ENCODE results near the gene KRTAP10-6.
"Not testable (repeated sequence)": the region's sequence is repeated elsewhere in the genome, so short reads cannot be mapped to it uniquely, and the experiment has no call there.

KRTAP10-6 gene

GRCh38 chr21:44578371-44579055, 13.8 kb downstream of the KRTAP10-6 start:
- DNase-seq (ENCODE audit: low read depth in 2 of 2): no peak

- DNase-seq (ENCODE audit: low read depth in 2 of 2): no peak
Observed at GRCh38 chr21:44576025-44576420, 16.3 kb downstream of the KRTAP10-6 start.

DNA sequence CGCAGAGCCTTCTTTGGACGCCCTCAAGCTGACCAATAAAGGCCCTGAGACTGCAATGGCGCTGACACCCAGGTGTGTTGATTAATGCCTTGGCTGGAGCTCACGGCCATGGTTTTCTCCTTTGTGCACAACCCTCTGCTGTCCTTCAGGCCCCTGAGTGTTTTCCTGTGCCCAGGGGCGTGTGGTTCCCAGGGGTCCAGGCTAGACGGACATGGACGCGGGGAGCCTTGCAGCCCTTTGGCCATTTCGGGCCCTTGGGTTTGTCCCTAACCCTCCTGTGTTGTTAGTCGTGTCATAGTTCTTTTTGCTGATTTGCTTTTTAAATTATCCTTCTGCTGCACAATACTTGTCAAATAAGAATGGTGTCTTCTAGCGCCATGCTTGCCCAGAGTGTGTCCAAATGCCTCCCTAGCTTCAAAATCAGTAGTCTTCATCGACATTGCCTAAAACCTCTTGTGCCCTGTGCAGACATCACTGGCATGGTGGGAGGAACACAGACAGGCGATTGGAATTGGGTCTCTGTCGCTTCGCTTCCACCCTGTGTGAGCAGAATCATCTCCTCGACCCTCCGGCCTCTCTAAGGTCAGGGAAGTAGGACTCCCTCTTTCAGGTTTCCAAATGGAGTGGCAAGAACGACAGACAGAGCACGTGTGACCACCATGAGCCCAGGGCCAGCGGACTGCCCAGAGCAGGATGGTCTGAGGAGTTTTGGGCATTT, 16.8 kb downstream of the KRTAP10-6 start:
- DNase-seq (ENCODE audit: low read depth in 2 of 2): no peak

DNA sequence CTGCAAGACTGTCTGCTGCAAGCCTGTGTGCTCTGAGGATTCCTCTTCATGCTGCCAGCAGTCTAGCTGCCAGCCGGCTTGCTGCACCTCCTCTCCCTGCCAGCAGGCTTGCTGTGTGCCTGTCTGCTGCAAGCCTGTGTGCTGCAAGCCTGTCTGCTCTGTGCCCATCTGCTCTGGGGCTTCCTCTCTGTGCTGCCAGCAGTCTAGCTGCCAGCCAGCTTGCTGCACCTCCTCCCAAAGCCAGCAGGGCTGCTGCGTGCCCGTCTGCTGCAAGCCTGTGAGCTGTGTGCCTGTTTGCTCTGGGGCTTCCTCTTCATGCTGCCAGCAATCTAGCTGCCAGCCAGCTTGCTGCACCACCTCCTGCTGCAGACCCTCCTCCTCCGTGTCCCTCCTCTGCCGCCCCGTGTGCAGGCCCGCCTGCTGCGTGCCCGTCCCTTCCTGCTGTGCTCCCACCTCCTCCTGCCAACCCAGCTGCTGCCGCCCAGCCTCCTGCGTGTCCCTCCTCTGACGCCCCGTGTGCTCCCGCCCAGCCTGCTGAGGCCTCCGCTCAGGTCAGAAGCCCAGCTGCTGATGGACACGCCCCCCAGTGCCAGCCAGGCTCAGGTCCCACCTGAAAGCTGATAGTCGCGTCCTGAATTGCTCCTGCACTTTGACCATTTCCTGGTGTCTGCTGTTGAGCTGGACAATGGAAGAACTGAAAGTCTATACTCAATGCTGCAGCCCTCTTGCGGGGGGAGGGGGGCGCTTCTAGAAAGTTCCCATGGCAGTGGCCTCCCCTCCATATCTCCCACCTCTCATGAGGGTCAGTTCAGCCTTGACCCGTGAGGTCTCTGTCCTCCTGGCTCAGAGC, 17.6 kb downstream of the KRTAP10-6 start:
- DNase-seq (ENCODE audit: low read depth in 2 of 2): no peak

GRCh38 chr21:44573630-44574456, 18.5 kb downstream of the KRTAP10-6 start, which contains the start of gene KRTAP10-4:
Gene KRTAP10-4 (plus strand): TSS chr21:44573729. CDS start chr21:44573759, 30 bp downstream.
- not testable (repeated sequence) for DNase-seq (ENCODE audit: low read depth in 2 of 2)

GRCh38 chr21:44572959-44573583, 19.2 kb downstream of the KRTAP10-6 start:
- no peak for DNase-seq (ENCODE audit: low read depth in 2 of 2)

- no peak for DNase-seq (ENCODE audit: low read depth in 2 of 2)
Observed at GRCh38 chr21:44571844-44572782, 20.2 kb downstream of the KRTAP10-6 start.

DNA sequence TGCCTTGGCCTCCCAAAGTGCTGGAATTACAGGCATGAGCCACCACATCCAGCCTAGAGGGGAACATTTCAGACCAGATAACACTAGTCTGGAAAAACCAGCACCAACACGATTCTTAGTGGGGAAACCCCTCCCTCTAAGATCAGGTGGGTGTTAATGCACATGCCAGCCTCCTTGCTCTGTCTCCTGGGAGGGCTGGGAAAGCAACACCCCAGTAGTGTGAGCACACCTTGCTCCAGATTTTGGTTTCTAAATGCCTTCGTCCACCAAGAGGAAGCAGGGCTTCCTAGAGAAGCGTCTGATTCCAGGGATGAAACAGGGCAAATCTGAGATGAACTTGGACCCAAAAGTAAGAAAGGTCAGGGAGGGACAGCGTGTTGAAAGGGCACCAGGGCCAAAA, 21.0 kb downstream of the KRTAP10-6 start:
- no peak for DNase-seq (ENCODE audit: low read depth in 2 of 2)

- DNase-seq (ENCODE audit: low read depth in 2 of 2): no peak
Observed at GRCh38 chr21:44569861-44570517, 22.3 kb downstream of the KRTAP10-6 start.

DNA sequence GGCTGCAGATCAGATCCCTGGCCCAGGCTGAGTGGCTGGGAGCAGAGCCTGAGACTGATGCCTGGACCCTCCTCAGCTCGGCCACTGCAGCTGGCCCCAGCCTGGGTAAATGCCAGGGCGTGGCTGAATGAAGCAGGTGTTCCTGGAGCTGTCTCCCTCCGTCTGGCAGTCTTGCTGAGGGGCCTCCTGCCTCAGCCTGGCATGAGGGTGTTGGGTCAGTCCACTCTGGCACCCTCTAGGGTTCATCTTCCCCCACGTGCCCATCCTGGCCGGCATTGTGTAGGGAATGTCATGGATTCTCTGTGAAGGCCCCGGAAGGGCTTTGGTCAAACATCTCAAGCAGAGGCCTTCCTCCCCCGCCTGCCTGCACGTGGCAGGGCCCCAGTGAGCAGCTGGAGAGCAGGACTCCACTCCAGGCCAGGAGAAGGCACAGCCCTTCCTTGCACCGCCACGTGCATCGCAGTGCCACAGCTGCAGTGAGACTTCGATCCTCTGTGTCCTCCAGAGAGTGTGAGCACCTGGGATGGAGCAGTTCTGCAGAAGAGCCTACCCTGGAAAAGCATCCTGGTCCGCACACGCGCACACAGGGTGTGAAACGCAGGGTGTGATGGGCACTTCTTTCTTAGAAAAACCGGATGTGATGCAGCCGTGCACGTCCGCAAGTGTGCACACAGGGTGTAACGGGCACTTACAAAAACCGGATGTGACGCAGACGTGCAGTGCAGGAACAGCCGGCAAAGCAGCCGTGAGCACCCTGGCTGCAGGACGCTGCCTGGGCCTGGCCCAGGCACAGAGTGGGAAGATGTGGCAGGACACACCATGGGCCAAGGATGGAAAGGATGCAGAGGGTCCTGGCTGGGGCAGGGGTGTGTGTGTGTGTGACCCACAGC, 23.4 kb downstream of the KRTAP10-6 start:
- no peak for DNase-seq (ENCODE audit: low read depth in 2 of 2)

DNA sequence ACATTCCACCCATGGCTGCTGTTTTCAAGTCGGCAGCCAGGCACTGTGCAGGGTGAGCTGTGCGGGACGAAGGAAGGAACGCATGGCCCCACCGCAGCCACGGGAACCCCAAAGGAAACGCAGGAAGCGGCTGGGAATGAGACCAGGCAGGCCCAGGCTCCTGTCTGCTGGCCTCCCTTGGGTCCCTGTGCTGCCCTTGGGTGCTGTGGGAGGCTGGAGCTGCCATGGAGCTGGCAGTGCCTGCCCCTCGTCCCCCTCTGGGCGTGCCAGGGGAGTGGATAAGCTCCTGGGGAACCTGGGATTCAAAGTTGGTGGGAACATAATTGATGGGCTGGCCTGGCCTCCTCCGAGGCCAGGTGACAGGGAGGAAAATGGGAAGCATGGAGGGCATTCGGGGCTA, 24.0 kb downstream of the KRTAP10-6 start:
- no peak for DNase-seq (ENCODE audit: low read depth in 2 of 2)

- no peak for DNase-seq (ENCODE audit: low read depth in 2 of 2)
Observed at GRCh38 chr21:44567481-44568171, 24.7 kb downstream of the KRTAP10-6 start.

- no peak for DNase-seq (ENCODE audit: low read depth in 2 of 2)
Observed at GRCh38 chr21:44566403-44566802, 25.9 kb downstream of the KRTAP10-6 start.

GRCh38 chr21:44564886-44565598, 27.3 kb downstream of the KRTAP10-6 start:
- no peak for DNase-seq (ENCODE audit: low read depth in 2 of 2)

- no peak for DNase-seq (ENCODE audit: low read depth in 2 of 2)
Observed at GRCh38 chr21:44564099-44564498, 28.2 kb downstream of the KRTAP10-6 start.

- DNase-seq (ENCODE audit: low read depth in 2 of 2): no peak
Observed at GRCh38 chr21:44558695-44559094, 33.6 kb downstream of the KRTAP10-6 start, which contains the start of gene KRTAP10-3. Gene KRTAP10-3 (minus strand): TSS chr21:44558795. CDS start chr21:44558715, 80 bp downstream.

DNA sequence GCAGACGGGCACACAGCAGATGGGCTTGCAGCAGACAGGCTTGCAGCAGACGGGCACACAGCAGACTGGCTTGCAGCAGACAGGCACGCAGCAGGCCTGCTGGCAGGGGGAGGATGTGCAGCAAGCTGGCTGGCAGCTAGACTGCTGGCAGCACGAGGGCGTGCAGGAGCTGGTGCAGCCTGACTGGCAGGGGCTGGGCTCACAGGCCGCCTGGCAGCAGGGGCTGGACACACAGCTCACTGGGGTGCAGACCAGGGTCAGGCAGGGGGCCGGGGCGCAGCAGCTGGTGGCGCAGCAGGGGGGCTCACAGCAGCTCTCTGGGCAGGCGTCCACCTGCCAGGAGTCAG, 34.0 kb downstream of the KRTAP10-6 start:
- DNase-seq (ENCODE audit: low read depth in 2 of 2): not testable (repeated sequence)
